ENCODE measurements around the gene KCNAB1. TPM values are rescaled to one million over a fixed set of nuclear protein-coding genes. Genes with fewer than 3 reads are reported as not detected.
"Not testable (repeated sequence)": the region's sequence is repeated elsewhere in the genome, so short reads cannot be mapped to it uniquely, and the experiment has no call there.

The KCNAB1 gene
- total RNA-seq, 2 donors from 2014 or later = 0.07 to 0.74 TPM

- Histone ChIP-seq H3K9ac (ENCODE audit: low read depth in 2 of 2, low read length in 2 of 2) (no peak overlapping the region), H3K9me3 (no peaks in the 10 kb centered on the region)
Observed at GRCh38 chr3:156227704-156228103, 107.3 kb downstream of the KCNAB1 start.

GRCh38 chr3:156230278-156230900 is 110.0 kb downstream of the KCNAB1 start:
- Histone ChIP-seq H3K9me3 (no peaks in the 10 kb centered on the region), H3K36me3 (no peaks in the 10 kb centered on the region), H3K9ac (ENCODE audit: low read depth in 2 of 2, low read length in 2 of 2) (no peak overlapping the region), H3K4me1 (no peaks in the 10 kb centered on the region), H3K4me3 (no peak overlapping the region), H3K27ac (no peak overlapping the region), H3K27me3 (no peaks in the 10 kb centered on the region)
- no peak for TF ChIP-seq CTCF (IDR thresholded peaks at IDR 0.05)
- DNase-seq = no peak
- intact Hi-C loops (cut with DNase I) = no loop called here

More at GRCh38 chr3:156227704-156228103, 107.3 kb downstream of the KCNAB1 start:
- H3K27ac ChIP-seq = no peak overlapping the region
- H3K36me3 ChIP-seq = no peaks in the 10 kb centered on the region
- no peak overlapping the region for H3K4me3 ChIP-seq
- no peak for DNase-seq
- no peaks in the 10 kb centered on the region for H3K27me3 ChIP-seq
- no peak for TF ChIP-seq CTCF (IDR thresholded peaks at IDR 0.05)
- intact Hi-C loops (cut with DNase I) = no loop called here
- H3K4me1 ChIP-seq = no peaks in the 10 kb centered on the region

GRCh38 chr3:156231221-156231620 is 110.8 kb downstream of the KCNAB1 start:
- H3K9ac ChIP-seq (ENCODE audit: low read depth in 2 of 2, low read length in 2 of 2); H3K27ac ChIP-seq; intact Hi-C loops (cut with DNase I); H3K36me3 ChIP-seq; H3K9me3 ChIP-seq; DNase-seq; H3K27me3 ChIP-seq; H3K4me3 ChIP-seq; H3K4me1 ChIP-seq: not testable (repeated sequence)

DNA sequence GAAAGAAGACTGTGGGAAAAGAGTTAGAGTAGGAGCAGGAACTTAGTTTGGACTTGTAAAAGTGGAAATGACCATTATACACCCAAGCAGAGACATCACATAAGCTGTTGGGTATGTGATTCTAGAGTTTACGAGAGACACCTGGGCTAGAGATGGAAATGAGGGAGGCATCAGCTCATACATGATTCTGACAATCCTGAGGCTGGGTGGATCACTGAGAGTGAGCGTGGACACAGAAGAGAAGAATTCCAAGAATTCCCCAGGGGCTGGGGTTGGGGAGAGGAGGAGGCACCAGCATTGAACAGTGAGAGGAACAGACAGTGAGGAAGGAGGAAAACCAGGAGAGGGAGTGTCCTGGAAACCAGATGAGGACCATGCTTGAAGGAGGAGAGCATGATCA is 113.5 kb downstream of the KCNAB1 start:
- intact Hi-C loops (cut with DNase I) = no loop called here
- TF ChIP-seq CTCF (IDR thresholded peaks at IDR 0.05) = no peak

GRCh38 chr3:156236556-156237260 is 116.3 kb downstream of the KCNAB1 start:
- Histone ChIP-seq H3K27ac (no peak overlapping the region), H3K27me3 (no peaks in the 10 kb centered on the region), H3K4me1 (no peaks in the 10 kb centered on the region), H3K9ac (ENCODE audit: low read depth in 2 of 2, low read length in 2 of 2) (no peak overlapping the region), H3K9me3 (no peaks in the 10 kb centered on the region), H3K36me3 (no peaks in the 10 kb centered on the region), H3K4me3 (no peak overlapping the region)
- DNase-seq = no peak
- no peak for TF ChIP-seq CTCF (IDR thresholded peaks at IDR 0.05)
- intact Hi-C loops (cut with DNase I) = no loop called here

More for the DNA sequence above, 113.5 kb downstream of the KCNAB1 start:
- Histone ChIP-seq H3K9ac (ENCODE audit: low read depth in 2 of 2, low read length in 2 of 2) (no peak overlapping the region), H3K4me1 (no peaks in the 10 kb centered on the region), H3K9me3 (no peaks in the 10 kb centered on the region), H3K27ac (no peak overlapping the region), H3K4me3 (no peak overlapping the region), H3K27me3 (no peaks in the 10 kb centered on the region), H3K36me3 (no peaks in the 10 kb centered on the region)
- no peak for DNase-seq

DNA sequence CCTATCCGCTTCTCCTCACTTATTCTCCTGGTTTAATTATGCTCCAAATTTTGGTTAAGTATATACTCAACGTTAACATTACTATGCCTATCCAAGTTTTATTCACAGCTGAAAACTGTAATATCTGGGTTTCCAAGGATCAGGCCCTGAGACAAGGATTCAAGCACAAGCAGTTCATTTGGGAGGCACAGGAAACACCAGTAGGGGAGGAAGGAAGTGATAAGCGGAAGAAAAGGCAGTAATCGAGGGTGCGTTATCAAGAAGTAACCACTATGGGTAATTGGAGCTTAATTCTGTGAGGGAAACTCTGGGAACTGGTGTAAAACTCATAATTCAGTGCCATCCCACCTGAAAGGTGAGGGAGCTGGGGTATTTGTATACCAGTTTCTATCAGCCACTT is 120.3 kb downstream of the KCNAB1 start:
- no peaks in the 10 kb centered on the region for H3K9me3 ChIP-seq
- no peaks in the 10 kb centered on the region for H3K36me3 ChIP-seq
- no peak overlapping the region for H3K9ac ChIP-seq (ENCODE audit: low read depth in 2 of 2, low read length in 2 of 2)
- no peak for DNase-seq
- no peaks in the 10 kb centered on the region for H3K4me1 ChIP-seq
- H3K27me3 ChIP-seq = no peaks in the 10 kb centered on the region
- no peak overlapping the region for H3K27ac ChIP-seq
- TF ChIP-seq CTCF (IDR thresholded peaks at IDR 0.05) = no peak
- intact Hi-C loops (cut with DNase I) = no loop called here
- H3K4me3 ChIP-seq = no peak overlapping the region

Data from colonic mucosa (tissue), 4 donors.